ENCODE data around the gene SERINC3. TPM values are rescaled to one million over a fixed set of nuclear protein-coding genes. Genes with fewer than 3 reads are reported as not detected.

The SERINC3 gene
- total RNA-seq, 1 experiment from 2014 or later = 41.3 TPM

GRCh38 chr20:44566811-44567210, 44.9 kb upstream of the SERINC3 start:
- ChIA-PET CTCF (no interaction called here), POLR2A (interaction anchor here (0.6 kb wide), 1 partner anchor 103 kb away, joined by 4 read pairs; no protein-coding TSS in a partner anchor)
- DNase-seq (ENCODE audit: low spot score) (no peak), ATAC-seq (no peak)
- Mint-ChIP-seq H3K4me3 (no peak overlapping the region), H3K27me3 (ENCODE audit: low read depth) (no peaks in the 10 kb centered on the region), H3K36me3 (no peaks in the 10 kb centered on the region), H3K9me3 (no peaks in the 10 kb centered on the region), H3K27ac (no peak overlapping the region), H3K4me1 (no peaks in the 10 kb centered on the region)
- no peak for TF ChIP-seq KAT7 (CRISPR knock-in tag; IDR thresholded peaks at IDR 0.05; ENCODE audit: borderline replicate concordance)
- no peak for TF ChIP-seq PRDM15 (CRISPR knock-in tag; IDR thresholded peaks at IDR 0.05)
- TF ChIP-seq PRRX2 (CRISPR knock-in tag; IDR thresholded peaks at IDR 0.05) = no peak
- no peak for TF ChIP-seq ESRRA (CRISPR knock-in tag; IDR thresholded peaks at IDR 0.05; ENCODE audit: borderline replicate concordance)
- TF ChIP-seq RORB (CRISPR knock-in tag; IDR thresholded peaks at IDR 0.05) = no peak
- TF ChIP-seq IRF2 (CRISPR knock-in tag; IDR thresholded peaks at IDR 0.05; ENCODE audit: borderline replicate concordance, low read depth) = no peak
- TF ChIP-seq, protein P1, sequence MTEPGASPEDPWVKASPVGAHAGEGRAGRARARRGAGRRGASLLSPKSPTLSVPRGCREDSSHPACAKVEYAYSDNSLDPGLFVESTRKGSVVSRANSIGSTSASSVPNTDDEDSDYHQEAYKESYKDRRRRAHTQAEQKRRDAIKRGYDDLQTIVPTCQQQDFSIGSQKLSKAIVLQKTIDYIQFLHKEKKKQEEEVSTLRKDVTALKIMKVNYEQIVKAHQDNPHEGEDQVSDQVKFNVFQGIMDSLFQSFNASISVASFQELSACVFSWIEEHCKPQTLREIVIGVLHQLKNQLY (CRISPR knock-in tag; IDR thresholded peaks at IDR 0.05) = no peak
- no peak for TF ChIP-seq ZNF416 (CRISPR knock-in tag; IDR thresholded peaks at IDR 0.05)
- TF ChIP-seq, protein P2, sequence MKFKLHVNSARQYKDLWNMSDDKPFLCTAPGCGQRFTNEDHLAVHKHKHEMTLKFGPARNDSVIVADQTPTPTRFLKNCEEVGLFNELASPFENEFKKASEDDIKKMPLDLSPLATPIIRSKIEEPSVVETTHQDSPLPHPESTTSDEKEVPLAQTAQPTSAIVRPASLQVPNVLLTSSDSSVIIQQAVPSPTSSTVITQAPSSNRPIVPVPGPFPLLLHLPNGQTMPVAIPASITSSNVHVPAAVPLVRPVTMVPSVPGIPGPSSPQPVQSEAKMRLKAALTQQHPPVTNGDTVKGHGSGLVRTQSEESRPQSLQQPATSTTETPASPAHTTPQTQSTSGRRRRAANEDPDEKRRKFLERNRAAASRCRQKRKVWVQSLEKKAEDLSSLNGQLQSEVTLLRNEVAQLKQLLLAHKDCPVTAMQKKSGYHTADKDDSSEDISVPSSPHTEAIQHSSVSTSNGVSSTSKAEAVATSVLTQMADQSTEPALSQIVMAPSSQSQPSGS (CRISPR knock-in tag; IDR thresholded peaks at IDR 0.05; ENCODE audit: borderline replicate concordance, low read depth) = no peak
- no peak for TF ChIP-seq E2F1 (CRISPR knock-in tag; IDR thresholded peaks at IDR 0.05)
- TF ChIP-seq NFE2L1 (CRISPR knock-in tag; IDR thresholded peaks at IDR 0.05) = no peak
- no peak for TF ChIP-seq AR (CRISPR knock-in tag; IDR thresholded peaks at IDR 0.05)
- no peak for TF ChIP-seq NR1H2 (CRISPR knock-in tag; IDR thresholded peaks at IDR 0.05)
- TF ChIP-seq ZMAT4 (CRISPR knock-in tag; IDR thresholded peaks at IDR 0.05) = no peak

GRCh38 chr20:44566018-44566417, 44.1 kb upstream of the SERINC3 start:
- no peaks in the 10 kb centered on the region for H3K27me3 Mint-ChIP-seq (ENCODE audit: low read depth)
- no peaks in the 10 kb centered on the region for H3K36me3 Mint-ChIP-seq
- POLR2A ChIA-PET = no interaction called here
- no peak overlapping the region for H3K4me3 Mint-ChIP-seq
- ATAC-seq (no peak), DNase-seq (ENCODE audit: low spot score) (no peak)
- H3K27ac Mint-ChIP-seq = no peak overlapping the region
- no peaks in the 10 kb centered on the region for H3K4me1 Mint-ChIP-seq
- H3K9me3 Mint-ChIP-seq = no peaks in the 10 kb centered on the region
- CTCF ChIA-PET = no interaction called here
- TF ChIP-seq TCF7 (CRISPR knock-in tag; IDR thresholded peaks at IDR 0.05; ENCODE audit: low read depth) (no peak), ZNF532 (CRISPR knock-in tag; IDR thresholded peaks at IDR 0.05; ENCODE audit: borderline replicate concordance) (no peak), NFATC4 (CRISPR knock-in tag; IDR thresholded peaks at IDR 0.05) (no peak), GRHL2 (CRISPR knock-in tag; IDR thresholded peaks at IDR 0.05; ENCODE audit: insufficient replicate concordance, severe bottlenecking) (no peak), ZBTB43 (CRISPR knock-in tag; IDR thresholded peaks at IDR 0.05) (no peak)
- TF ChIP-seq, protein P3, sequence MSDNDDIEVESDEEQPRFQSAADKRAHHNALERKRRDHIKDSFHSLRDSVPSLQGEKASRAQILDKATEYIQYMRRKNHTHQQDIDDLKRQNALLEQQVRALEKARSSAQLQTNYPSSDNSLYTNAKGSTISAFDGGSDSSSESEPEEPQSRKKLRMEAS (CRISPR knock-in tag; IDR thresholded peaks at IDR 0.05) = no peak

Measured in WTC11 (cell line).